GM19372 (cell line): ENCODE data around the gene MFAP1.
"Not testable (repeated sequence)": the region's sequence is repeated elsewhere in the genome, so short reads cannot be mapped to it uniquely, and the experiment has no call there.

ENCODE experiments used
- ATAC-seq: cut with Tn5 transposase; IDR thresholded peaks from one replicate; pipeline ENCODE4 v1.9.1; 2021; ENCODE audit warnings: mild to moderate bottlenecking, low read depth, moderate library complexity; ENCODE audit not compliant: unreplicated experiment

The MFAP1 gene

DNA sequence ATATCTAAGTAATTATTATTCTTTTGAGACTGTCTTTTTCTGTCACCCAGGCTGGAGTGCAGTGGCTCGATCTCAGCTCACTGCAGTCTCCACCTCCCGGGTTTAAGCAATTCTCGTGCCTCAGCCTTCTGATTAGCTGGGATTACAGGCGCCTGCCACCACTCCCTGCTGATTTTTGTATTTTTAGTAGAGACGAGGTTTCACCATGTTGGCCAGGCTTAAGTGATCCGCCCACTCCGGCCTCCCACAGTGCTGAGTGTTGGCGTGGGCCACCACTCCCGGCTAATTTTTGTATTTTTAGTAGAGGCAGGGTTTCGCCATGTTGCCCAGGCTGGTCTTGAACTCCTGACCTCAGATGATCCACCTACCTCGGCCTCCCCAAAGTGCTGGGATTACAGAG, 815 bp upstream of the MFAP1 start:
- not testable (repeated sequence) for ATAC-seq

DNA sequence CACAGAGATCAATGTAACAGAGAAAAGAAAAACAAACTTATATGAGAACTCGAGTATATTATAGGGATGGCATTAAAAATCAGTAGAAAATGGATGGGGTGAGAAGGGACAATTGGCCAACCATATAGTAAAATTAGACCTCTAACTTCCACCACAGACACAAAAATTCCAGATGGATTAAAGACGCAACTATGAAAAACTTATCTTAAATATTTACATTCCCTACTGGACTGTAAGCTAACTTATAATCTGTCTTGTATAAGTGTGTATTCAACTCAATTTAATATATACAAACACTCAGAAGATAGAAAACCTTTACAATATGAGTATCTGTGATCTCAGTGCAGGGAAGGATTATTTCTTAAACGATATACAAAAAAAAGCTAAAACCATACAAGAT, 3.0 kb downstream of the MFAP1 start:
- no peak for ATAC-seq

DNA sequence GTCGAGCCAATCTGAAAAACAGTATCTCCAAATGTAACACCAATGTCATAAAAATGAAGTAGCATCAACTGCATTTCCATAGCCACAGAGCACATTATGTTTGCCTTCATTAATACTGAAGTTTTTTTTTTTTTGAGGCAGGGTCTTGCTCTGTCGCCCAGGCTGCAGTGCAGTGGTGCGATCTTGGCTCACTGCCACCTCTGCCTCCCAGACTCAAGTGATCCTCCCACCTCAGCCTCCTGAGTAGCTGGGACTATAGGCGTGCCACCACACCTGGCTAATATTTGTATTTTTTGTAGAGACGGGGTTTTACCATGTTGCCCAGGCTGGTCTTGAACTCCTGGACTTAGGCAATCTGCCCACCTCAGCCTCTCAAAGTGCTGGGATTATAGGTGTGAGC, 9.4 kb downstream of the MFAP1 start:
- not testable (repeated sequence) for ATAC-seq

GRCh38 chr15:43808960-43809678, 15.4 kb downstream of the MFAP1 start:
- ATAC-seq: peak; percentile 57

DNA sequence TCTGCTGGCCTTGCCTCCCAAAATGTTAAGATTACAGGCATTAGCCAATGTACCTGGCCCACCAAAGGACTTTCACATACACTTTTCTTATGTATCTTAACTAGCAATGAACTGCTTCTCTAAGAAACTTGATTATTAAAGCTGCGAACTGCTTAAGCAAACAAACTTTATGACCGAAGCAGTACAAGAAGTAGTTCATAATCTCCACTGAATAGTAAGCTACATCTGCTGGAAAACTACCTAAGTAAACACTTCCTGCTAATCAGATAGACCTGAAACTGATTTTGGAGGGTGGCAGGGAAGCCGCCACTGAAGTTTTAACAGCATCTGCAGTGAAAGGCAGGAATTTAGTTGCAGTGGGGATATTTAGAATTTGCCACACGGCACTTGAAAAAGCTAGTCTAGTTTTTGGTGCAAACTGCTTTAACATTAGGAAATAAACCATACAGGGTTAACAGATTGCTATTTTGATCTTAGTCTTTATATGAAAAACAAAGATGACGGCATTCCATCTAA, 16.0 kb downstream of the MFAP1 start:
- ATAC-seq: no peak

DNA sequence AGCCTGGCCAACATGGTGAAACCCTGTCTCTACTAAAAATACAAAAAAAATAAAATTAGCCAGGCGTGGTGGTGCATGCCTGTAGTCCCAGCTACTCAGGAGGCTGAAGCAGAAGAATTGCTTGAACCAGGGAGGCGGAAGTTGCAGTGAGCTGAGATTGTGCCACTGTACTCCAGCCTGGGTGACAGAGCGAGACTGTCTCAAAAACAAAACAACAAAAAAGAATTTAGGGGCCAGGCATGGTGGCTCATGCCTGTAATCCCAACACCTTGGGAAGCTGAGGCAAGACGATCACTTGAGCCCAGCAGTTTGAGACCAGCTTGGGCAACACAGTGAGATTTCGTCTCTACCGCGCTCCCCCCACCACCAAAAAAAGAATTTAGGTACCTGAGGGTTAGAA, 21.8 kb downstream of the MFAP1 start:
- not testable (repeated sequence) for ATAC-seq

DNA sequence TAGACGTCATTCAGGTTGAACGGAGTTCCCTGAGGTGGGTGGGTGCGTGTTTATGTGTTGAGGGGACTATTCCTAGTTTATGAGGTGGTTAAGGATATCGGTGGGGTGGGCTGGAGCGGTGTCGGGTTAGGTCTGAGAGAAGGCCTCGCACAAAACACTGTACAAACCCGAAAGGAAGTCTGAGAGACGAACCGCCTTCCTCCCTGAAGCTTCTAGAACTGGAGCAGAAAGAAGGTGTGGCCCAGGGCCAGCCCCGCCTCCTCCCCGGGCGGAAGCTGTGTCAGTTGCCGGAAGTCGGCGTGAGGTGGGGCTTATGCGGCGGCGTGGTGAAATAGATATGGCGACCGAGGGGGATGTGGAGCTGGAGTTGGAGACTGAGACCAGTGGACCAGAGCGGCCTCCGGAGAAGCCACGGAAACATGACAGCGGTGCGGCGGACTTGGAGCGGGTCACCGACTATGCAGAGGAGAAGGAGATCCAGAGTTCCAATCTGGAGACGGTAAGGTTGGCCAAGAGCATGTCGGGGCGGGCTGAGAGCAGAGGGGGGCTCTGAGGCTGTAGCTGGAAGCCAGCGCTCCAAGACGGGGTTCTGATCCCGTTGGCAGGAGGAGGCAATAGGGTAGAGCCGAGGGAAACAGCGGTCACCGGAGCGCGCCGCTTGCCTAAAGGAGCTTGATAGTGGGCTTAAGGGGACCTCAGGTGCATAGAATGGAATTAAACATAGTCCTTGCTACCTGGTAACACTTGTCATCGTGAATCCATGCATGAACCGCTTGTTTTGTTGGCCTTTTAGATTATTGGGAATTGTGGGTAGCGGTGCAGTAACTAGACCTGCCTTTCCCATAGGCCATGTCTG, 24.0 kb downstream of the MFAP1 start, which contains the start of gene HYPK:
TSS of gene HYPK (plus strand) at position 314 of the 856 bp plus-strand sequence. CDS start at position 338, 24 bp downstream.
- ATAC-seq: peak; percentile 94

GRCh38 chr15:43799945-43800285, 24.6 kb downstream of the MFAP1 start, which contains the start of gene SERINC4:
SERINC4 (minus strand) TSS chr15:43800220; CDS start chr15:43799986, 234 bp downstream.
- ATAC-seq: no peak

GRCh38 chr15:43799209-43799944, 25.1 kb downstream of the MFAP1 start:
- ATAC-seq: no peak

DNA sequence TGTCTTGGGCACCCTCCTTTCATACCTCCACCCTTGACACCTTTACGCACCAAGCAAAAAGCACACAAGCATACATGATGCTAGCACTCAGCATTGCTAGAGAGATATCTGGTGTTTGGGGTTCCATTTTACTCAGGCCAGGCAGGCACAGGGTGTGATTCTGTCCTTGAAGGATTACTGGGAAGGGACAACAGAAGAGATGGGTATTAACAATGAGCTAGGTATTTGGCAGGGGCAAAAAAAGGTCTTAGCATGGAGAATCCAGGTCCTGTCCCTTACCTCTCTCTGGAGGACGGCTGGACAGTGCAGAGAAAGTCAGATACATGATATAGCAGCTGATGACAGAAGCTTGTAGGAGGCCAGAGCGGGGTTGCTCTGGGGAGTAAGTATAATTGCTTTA, 27.9 kb downstream of the MFAP1 start:
- no peak for ATAC-seq

- no peak for ATAC-seq
Observed at GRCh38 chr15:43795997-43796396, 28.5 kb downstream of the MFAP1 start.

DNA sequence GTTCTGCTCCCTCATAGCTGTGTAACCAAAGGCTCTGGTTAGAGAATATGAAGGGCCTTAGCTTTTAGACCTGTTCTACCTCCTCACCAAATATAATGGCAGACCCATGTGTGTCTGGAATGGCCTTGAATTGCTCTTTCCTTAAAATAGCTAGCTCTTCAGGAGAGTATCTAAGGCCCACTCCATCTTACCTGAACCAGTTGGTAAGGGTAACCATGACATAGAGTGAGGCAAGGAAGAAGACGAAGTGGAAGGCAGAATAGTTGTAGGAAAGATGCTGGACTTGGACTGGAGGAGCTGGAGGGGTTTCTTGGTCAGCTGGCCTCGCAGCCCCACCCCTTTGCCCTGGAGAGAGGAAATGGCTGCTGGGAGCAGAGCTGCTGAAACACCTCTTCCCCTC, 29.3 kb downstream of the MFAP1 start:
- no peak for ATAC-seq

DNA sequence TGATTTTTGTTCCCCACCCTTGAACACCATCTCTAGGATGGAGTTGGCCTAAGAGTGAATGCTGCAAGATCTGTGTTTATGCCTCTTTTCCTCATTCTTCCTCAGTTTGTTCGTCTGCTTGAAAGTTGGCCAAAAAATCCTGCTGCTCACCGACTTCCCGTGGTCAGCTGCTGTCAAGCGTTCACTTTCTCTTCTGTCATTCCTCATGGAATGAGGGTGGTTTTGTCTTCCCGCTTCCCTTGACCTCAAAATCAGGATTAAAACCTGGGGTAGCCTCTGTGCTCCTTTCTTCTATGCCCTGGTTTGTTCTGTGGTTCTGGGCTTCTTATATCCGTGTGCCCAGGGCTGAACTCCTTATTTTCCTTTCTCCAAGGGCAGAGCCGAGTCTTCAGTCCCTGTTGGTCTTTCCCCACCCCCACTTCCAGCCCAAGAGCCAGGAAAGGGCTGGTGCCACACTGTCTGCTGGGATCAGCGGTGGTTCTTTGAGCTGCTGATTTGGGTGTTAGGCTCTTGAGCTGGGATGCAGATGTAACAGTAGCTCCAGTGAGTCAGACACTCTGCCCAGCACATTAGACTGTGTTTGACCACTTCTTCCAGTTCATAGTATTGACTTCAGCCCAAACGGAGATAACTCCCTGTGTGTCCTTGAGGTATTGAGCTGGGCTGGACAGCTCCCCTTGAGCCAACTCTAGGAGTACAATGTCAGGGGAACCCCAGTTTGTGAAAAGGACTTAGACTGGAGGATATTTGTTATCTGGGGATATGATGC, 30.0 kb downstream of the MFAP1 start:
- ATAC-seq: no peak

GRCh38 chr15:43793647-43794046, 30.8 kb downstream of the MFAP1 start:
- no peak for ATAC-seq

DNA sequence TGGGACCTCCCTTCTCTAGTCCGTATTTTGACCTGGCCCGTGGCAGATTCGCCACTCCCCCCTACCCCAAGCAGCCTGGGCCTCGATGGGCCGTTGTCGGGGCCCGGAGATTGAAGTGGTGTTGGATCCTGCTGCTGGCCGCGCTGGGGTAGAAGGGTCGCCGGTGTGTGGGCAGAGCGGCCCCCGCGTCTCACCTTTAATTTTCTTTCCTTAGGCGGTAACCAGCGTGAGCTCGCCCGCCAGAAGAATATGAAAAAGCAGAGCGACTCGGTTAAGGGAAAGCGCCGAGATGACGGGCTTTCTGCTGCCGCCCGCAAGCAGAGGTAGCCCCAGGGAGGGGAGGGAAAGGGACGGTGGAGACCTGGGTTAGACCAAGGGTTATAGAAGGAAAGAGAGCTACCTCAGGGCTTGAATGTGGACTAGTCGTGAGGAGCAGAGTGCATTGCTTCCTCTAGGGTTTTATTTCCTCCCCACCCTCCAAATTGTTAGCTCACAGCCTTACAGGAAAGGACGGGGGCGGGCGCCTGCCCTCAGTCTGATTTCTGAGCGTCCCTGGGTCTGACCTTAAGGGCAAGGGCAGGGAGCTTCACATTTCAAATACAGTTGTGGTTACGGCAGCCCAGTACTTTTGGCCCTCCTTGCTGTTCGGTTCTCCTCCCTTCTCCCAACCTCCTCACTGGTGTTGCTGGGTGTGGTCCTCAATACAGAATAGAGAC, 31.6 kb downstream of the MFAP1 start:
- ATAC-seq: no peak

DNA sequence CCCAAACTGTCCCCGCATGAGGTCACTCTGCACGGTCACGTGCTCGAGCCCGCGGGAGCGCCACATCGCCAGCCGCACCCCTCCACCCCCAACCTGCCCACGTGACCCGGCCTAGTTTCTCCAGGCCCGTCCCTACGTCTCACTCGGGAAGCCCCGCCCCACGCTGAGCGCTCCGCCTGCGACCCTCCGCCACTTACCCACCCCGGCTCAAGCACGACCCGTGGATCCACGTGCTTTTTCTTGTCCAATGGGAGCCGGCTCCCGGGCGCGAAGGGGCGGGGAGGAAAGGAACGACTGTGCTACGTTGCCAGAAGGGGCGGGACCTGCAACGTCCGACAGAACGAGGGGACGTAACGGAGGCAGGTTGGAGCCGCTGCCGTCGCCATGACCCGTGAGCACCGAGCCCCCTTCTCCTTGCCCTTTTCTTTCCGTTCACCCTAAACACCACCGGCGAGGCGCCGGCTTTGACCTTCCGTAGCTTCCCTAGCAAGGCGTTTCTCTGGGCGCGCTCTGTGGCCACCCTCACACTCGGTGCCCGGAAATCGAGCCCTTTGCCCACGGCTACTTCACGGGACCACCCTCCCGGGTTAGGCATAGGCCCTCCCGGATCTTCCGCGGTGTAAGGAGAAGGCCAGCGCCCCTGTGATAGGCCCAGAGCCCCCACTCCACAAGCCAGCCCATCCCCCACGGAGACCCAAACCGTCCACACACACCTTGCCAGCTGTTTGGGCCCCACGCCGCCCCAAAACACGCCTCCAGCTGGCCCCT, 32.3 kb downstream of the MFAP1 start, which contains the start of gene SERF2:
TSS of gene SERF2 (plus strand) at position 328 of the 768 bp plus-strand sequence. CDS start at position 385, 57 bp downstream.
- ATAC-seq: peak; percentile 95

- ATAC-seq: no peak
Observed at GRCh38 chr15:43789409-43789808, 35.1 kb downstream of the MFAP1 start.

GRCh38 chr15:43779016-43779415, 45.5 kb downstream of the MFAP1 start:
- no peak for ATAC-seq
